Inflammatory macrophage treated with lipopolysaccharide for 1 hour (primary cell): Measurements from ENCODE around the gene NEU1.
"Not testable (repeated sequence)": the region's sequence is repeated elsewhere in the genome, so short reads cannot be mapped to it uniquely, and the experiment has no call there.

Experiments used
- DNase-seq, 2 donors: peaks; one replicate each; pipeline ENCODE4 v3.0.0-alpha.2; 2020 to 2022

Gene NEU1

DNA sequence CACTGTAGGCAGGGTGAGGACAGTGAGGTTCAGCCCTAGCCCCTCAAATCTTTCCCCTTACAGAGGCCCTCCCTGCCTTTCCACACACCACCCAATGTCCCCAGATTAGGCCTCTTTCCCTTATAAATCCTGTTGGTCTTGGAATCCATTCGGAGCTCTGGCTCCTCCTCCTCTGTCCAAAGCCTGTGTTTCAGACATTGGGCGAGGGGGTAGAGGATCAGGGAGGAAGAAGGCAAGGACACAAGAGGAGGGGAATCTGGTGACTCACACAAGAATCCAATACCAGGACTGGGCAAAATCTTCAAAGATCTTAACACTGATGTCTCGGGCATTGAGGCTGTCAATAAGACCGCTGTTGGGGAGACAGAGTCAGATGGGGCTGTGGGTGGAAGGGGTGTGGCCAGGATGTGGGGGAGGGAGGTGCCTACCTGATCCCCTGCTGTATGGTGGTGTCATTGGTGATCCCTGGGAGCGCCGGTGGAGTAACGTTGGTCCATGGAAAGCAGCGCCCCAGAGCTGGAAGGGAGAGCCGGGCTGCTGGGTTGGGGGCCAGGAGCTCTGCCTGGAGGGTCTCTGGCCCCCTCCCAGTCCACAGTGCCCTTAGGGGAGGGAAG, 8.5 kb upstream of the NEU1 start:
- DNase-seq = no peak

DNA sequence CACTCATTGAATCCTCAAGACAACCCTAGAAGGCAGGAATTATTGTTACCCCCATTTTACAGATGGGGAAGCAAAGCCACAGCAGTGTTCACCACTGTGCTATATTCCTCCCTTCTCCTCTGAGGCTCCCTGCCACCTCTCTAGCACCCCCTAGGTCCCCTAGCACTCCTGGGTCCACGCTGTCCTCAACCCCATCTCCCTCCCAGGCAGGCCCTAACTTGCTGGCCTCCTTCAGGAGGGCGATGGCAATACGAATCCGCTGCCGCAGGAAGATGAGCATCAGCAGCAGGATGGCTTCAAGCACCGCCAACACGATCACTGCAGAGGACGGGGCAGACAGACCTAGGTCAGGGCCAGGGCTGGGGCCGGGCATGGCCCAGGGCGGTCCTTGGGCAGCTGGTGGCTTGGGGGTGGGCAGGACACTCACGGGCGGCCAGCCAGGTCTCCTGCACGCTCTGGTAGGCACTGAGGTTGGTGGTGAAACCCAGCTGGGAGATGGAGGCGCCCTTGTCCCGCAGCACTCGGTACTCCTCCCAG, 7.8 kb upstream of the NEU1 start:
- DNase-seq = no peak

DNA sequence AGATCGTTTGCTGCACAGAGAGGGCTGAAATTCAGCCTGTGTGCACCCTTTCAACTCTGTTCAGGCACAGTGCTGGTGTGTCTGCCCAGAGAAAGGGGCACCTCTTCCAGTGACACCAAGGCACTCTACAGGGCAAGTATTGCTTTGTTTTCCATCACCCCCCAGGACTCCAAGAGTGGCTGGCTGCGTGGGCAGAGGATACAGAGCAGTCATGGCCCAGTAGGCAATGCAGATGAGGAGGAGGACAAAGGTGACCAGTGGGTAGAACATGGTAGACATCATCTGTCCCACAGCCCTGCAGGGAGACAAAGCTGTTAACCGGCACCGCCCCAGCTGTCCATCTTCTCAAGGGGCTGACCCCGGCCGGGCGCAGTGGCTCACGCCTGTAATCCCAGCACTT, 6.7 kb upstream of the NEU1 start:
- DNase-seq = no peak

DNA sequence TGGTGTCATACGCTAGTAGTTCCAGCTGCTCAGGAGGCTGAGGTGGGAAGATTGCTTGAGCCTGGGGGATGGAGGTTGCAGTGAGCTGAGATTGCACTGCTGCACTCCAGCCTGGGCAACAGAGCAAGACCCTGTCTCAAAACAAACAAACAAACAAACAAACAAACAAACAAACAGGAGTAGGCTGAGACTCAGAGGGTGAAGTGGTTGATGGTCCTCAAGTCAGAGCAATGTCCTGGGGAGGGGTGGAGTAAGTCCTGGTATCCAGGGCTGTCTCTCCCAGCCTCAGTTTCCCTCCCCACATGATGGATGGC, 6.0 kb upstream of the NEU1 start:
- not testable (repeated sequence) for DNase-seq

DNA sequence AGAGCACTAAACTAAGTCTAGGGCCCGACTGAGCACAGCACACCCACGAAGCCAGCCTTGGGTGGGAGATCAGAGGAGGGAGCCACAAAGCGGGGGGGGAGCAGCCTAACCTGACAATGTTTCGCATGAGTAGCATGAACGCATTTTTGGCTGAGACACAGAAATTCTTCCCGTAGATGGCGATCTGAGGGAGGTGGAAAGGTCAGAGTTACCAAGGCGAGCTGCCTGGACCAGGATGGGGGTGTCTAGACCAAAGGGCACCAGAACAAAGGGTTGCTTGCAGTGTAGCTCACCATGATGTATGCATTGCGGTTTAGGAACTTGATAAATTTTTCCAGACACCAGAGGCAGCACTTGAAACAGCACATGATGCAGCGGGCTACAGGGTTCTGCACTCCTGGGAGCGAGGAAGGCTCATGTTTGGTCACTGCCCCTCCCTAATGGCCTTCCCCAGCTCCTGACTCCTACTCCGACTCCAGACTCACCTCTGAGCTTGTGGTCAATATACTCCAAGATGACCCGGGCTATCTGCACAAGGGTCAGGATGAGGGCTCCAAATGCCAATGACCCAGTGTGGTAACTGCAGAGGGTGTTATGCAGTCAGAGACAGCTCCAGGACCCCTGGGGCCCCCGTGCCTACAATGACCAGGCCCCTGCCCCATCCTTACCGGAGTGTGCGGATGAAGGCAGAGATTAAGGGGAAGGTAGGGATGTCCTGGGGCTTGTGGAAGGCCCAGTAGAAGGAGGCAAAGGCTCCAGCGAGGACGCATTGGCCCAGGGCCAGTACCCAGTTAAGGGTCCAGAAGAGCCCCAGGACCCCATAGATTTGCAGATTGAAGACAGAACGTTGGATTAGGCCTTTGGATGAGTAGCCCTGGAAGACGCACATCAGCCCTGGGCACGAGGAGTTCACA, 2.8 kb upstream of the NEU1 start:
- no peak for DNase-seq

DNA sequence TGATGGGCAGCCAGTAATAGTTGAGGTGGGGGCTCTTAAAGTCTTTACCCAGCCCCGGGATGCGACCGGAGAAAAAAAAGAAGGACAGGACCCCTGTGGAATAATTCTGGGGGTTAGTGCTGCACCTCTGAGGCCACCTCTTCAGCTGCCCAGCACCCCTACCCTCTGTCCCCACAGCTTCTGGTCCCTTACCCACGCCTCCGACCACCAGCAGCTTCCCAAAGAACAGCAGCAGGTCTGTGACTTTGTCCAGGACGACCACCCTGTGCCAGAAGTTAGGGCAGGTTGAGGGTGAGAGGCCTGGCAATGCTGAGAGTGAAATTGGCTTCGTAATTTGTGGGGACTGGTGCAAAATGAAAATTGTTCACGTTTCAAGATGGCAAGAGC, 2.2 kb upstream of the NEU1 start:
- DNase-seq = no peak

DNA sequence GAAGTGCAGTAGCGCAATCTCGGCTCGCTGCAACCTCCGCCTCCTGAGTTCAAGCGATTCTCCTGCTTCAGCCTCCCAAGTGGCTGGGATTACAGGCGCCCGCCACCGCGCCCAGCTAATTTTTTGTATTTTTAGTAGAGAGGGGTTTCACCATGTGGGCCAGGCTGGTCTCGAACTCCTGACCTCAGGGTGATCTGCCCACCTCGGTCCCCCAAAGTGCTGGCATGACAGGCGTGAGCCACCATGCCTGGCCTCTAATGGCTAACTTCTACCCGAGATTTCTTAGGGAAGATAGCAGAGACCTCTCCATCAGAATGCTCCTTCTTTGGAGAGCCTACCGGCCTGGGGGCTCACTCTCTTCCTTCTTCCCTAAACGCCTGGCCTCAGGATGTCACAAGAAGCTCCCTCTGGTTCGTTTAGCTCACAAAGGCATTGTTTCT, 1.5 kb upstream of the NEU1 start:
- DNase-seq = not testable (repeated sequence)

DNA sequence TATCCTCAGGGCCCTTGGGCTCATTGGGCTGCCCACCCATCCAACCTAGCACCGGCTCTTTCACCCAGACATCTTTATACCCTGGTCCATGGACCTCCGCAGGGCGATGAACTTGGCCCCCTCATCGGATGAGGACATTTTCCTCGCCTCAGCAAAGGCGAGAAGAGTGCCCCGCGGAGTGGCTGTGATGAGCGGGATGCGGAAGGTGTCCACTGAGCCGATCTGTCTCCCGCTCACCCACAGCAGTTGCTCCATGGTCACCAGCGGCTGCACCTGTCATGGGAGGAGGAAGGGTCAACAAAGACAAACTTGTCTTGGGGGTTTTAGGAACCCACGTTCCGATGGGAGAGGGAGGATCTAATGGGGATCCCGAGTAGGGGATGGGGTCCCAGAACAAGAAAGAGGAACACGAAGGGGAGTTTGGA, 690 bp downstream of the NEU1 start:
- no peak for DNase-seq

DNA sequence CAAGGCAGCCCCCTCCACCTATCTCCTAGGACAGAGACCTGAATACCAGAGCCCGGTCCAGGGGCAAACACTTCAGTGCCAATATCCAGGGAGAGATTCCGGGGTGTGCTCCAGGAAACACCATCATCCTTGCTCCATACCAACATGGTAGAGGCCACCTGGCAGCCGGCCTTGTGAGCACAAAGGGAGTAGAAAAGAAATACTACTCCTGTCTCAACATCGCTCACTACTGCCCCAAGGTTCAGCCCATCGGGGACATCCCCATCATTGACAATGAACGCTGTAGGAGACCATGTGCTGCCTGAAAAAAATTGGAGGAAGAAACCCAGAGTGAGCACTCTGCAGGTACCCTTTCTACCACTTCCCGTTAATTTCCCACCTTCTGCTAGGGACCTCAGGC, 1.5 kb downstream of the NEU1 start:
- no peak for DNase-seq

DNA sequence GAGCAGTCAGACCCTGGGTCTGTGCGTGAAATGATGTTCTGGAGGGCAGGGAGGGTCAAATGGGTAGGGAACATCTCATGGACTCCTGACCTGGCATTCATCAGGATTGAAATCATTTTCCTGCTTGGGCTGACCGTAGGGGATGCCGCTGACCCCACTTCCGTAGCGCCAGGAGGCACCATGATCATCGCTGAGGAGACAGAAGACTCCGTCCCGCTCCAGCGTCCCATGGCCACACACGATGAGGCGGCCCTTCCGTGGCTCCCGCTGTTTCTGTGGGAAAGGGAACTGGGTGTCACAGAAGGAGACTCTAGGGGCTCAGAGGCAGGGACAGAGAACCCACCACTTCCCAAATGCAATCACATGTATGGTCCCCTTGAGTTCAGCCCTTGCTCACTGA, 2.3 kb downstream of the NEU1 start:
- DNase-seq = no peak

DNA sequence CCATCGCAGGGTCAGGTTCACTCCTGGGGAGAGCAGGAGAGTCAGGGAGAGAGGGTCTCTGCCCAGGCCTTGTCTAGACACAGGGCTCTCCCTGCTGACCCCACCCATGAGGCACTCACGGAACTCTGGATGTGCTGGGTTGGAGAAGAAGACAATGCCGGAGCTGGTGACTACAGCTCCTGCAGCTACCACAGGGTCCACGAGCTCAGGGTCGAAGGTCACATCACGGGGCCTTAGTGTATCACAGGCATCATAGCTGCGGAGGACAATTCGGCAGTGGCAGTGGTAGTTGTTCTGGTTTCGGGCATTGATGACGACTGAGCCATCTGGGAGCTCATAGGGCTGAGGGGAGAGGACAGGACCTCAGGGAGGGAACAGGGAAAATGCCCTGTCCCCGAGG, 2.7 kb downstream of the NEU1 start:
- no peak for DNase-seq

DNA sequence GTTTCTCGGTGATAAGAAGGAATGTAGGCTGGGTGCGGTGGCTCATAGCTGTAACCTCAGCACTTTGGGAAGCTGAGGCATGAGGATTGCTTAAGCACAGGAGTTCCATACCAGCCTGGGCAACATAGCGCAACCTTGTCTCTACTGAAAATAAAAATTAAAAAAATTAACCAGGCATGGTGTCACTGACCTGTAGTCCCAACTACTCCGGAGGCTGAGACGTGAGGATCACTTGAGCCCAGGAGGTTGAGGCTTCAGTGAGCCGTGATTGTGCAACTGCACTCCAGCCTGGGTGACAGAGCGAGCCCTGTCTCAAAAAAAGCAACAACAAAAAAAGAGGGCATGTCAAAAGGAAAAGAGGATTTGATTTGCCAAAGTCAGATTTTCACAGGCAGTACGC, 3.9 kb downstream of the NEU1 start:
- DNase-seq = no peak

DNA sequence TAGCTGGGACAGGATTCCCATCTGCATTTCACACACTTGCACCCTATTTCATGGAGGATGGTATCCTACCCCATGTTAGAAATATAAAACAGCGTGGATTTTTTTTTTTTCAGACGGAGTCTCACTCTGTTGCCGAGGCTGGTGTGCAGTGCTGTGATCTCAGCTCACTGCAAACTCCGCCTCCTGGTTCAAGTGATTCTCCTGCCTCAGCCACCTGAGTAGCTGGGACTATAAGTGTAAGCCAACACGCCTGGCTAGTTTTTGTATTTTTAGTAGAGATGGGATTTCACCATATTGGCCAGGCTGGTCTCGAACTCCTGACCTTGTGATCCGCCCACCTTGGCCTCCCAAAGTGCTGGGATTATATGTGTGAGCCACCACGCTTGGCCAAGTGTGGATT, 4.8 kb downstream of the NEU1 start:
- not testable (repeated sequence) for DNase-seq

DNA sequence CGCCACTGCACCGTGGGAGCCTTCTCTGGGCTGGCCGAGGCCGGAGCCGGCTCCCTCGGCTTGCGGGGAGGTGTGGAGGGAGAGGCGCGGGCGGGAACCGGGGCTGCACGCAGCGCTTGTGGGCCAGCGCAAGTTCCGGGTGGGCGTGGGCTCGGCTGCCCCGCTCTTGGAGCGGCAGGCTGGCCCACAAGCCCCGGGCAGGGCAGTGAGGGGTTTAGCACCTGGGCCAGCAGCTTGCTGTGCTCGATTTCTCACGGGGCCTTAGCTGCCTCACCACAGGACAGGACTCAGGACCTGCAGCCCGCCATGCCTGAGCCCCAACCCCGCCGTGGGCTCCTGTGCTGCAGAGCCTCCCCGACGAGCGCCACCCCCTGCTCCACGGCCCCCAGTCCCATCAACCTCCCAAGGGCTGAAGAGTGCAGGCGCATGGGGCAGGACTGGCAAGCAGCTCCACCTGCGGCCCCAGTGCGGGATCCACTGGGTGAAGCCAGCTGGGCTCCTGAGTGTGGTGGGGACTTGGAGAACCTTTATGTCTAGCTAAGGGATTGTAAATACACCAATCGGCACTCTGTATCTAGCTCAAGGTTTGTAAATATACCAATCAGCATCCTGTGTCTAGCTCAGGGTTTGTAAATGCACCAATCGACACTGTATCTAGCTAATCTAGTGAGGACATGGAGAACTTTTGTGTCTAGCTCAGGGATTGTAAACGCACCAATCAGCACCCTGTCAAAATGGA, 10.5 kb downstream of the NEU1 start:
- not testable (repeated sequence) for DNase-seq

DNA sequence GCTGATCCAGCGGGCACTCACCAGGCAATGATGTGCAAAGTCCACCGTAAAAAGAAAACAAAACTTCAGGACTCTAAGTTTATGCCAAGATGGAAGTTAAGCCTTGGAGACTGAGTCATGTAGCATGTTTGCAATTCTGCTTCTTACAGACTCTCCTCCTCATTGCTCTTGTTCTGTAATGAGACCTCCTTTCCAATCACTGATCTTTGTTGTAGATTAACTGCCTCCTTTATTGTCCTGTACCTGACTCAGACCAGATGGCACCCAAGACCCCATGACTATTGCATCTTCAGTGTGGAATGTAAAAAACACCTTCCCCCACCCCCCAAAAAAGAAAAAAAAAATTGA, 11.2 kb downstream of the NEU1 start:
- no peak for DNase-seq

DNA sequence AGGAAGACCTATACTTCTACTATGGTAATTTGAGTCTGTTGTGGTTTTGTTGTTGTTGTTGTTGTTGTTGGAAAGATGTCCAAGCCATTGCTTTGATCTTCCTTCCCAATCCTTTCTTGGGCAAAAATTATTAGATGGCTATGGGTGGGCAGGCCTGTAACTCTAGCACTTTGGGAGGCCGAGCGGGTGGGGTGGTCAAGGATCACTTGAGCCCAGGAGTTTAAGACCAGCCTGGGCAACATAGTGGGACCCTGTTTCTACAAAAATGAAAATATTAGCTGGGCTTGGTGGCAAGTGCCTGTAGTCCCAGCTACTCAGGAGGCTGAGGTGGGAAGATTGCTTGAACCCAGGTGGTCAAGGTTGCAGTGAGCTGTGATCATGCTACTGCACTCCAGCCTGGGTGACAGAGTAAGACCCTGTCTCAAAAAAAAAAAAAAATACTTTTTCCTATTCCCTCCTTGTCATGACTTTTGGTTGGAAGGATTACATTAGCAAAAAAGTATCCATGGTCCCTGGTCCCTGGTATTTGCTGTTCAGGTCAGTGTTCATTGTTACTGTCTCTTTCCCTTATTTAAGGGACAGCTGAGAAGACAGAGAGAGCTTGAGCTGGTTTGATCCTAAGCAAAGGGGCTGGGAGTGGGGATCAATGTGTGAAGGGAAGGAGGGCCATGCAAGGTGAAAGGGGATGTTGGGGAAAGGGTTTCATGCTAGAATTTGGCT, 11.7 kb downstream of the NEU1 start:
- no peak for DNase-seq

DNA sequence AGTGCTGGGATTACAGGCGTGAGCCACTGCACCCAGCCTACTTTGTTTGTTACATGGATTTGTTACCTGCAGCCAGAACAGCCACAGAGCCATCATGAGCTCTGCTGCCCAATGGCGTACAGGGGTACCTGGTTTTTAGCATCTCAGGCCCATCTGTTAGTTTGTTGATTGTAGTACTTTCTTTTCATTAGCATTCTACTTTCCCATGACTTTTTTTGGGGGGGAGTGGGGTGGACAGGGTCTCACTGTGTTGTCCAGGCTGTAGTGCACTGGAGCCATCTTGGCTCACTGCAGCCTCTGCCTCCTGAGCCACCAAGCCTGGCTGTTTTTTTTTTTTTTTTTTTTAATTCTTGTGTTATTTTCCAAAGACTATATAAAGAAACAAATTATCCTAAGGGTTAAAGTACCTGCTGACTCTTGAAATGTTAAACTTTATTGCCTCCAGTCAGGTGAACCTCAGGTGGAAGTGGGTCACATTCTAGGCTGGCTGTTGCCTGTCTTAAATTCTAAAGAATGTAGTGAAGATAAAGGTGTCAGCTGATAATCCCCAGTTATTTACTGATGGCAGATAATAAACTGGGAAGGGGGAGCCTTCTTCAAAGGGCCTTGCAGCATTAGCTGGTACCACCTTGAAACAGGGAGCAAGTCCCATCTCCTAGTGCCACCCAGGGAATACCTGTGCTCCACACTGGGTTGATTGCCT, 15.2 kb downstream of the NEU1 start:
- no peak for DNase-seq

DNA sequence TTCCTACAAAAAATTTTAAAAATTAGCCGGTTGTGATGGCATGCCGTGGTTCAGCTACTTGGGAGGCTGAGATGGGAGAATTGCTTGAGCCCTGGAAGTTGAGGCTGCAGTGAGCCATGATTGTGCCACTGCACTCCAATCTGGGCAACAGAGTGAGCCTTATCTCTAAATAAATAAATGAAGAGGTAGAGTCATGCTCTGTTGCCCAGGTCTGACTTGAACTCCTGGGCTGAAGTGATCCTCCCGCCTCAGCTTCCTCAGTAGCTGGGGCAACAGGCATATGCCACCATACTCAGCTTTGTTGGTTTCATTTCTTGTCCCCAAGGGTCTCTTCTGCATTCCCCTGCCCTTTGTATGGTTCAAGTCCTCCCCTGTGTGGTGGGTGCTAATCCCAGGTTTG, 18.1 kb downstream of the NEU1 start:
- DNase-seq = no peak

DNA sequence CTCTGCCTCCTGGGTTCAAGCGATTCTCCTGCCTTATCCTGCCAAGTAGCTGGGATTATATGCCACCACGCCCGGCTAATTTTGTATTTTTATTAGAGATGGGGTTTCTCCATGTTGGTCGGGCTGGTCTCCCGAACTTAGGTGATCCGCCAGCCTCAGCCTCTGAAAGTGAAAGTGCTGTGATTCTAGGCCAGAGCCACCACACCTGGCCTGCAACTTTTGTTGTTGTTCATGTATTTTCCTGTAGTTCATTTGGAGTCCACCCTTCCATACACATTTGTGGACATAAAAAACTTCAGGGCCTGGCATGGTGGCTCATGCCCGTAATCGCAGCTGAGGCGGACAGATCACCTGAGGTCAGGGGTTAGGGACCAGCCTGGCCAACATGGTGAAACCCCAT, 20.6 kb downstream of the NEU1 start:
- no peak for DNase-seq

DNA sequence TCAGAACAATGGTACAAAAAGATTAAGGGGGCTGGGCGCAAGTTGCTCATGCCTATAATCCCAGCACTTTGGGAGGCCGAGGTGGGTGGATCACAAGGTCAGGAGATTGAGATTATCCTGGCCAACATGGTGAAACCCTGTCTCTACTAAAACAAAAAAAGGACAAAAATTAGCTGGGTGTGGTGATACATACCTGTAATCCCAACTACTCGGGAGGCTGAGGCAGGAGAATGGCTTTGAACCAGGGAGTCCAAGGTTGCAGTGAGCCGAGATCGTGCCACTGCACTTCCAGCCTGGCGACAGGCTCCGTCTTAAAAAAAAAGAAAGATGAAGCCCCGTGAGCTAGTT, 22.9 kb downstream of the NEU1 start:
- not testable (repeated sequence) for DNase-seq

DNA sequence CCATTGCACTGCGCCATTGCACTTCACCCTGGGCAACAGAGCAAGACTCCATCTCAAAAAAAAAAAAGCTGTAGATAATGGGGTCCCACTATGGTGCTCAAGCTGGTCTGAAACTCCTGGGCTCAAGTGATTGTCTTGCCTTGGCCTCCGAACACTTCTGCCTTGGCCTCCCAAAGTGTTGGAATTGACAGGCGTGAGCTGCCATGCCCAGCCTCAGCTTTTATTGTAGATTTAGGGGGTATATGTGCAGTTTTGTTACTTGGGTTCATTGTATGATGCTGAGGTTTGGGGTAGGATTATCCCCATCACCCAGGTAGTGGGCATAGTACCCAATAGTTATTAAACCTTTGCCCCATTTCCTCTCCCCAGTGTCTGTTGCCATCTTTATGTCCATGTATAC, 23.7 kb downstream of the NEU1 start:
- no peak for DNase-seq

DNA sequence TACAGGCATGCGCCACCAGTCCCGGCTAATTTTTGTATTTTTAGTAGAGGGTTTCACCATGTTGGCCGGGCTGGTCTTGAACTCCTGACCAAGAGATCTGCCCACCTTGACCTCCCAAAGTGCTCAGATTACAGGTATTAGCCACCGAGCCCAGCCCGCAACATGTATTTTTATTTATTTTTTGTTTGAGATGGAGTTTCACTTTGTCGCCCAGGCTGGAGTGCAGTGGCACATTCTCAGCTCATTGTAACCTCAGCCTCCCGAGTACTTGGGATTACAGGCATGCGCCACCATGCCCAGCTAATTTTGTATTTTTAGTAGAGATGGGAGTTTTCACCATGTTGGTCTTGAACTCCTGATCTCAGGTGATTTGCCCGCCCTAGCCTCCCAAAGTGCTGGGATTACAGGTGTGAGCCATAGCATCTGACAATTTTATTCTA, 24.5 kb downstream of the NEU1 start:
- not testable (repeated sequence) for DNase-seq
